IPS-18c (cell line): ENCODE results near the gene PPP1R7.

Experiments used
- H3K4me3 ChIP-seq: 2 replicates; pipeline ENCODE4 v1.7.0; 2013; ENCODE audit warnings: low read depth, mild to moderate bottlenecking, low read length, moderate library complexity; ENCODE audit not compliant: insufficient read depth
- H3K9me3 ChIP-seq: one replicate; pipeline ENCODE4 v1.6.1; 2013; ENCODE audit warnings: mild to moderate bottlenecking, low read length, moderate library complexity; ENCODE audit not compliant: control insufficient read depth, insufficient read depth

PPP1R7 gene

GRCh38 chr2:241135737-241136136 lies 14.5 kb upstream of the PPP1R7 start:
- no peak overlapping the region for H3K4me3 ChIP-seq

GRCh38 chr2:241136191-241136590 lies 14.1 kb upstream of the PPP1R7 start:
- H3K4me3 ChIP-seq = no peak overlapping the region
- no peaks in the 10 kb centered on the region for H3K9me3 ChIP-seq

More at GRCh38 chr2:241135737-241136136, 14.5 kb upstream of the PPP1R7 start:
- no peaks in the 10 kb centered on the region for H3K9me3 ChIP-seq

- no peaks in the 10 kb centered on the region for H3K9me3 ChIP-seq
- H3K4me3 ChIP-seq = no peak overlapping the region
Measured at GRCh38 chr2:241136661-241137260, 13.5 kb upstream of the PPP1R7 start.

DNA sequence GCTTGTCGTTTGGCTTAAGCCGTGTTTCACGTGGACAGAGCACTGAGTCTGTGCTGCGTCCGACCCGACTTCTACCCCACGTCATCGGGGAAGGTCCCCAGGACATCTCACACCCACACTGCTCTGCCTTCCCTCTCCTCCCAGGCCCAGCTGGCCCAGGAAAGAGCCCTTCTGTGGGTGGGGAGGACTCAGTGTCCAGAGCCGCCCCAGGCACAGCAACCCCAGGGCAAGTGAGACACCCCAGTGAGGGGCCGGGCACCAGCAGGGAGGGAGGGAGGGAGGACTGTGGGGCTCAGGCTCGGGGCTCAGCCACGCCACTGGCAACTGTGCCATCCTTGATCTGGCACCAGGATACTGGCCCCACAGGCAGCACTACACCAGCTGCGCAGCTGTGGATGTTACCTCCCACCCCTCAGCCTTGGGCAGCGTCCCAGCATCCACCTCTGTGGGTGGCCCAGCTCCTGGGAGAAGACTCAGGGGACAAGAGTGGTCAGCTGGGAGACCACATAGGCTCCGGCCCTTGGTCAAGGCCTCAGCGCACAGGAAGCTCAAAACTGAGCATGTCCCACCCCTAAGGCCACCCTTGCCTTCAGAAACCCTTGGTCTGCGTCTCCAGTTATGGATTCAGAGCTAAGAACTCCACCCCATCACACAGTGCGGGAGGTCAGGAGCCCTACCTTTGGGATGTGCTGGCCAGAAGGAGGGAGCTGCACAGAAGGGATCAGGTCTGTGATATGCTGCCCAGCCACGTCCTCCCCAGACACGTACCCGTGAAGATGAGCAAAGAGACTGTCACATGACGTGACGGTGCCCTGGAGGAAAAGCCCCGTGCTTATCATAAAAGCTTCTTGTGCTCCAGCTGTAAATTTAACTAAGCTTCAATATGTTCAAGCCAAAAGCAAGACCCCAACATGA lies 12.7 kb upstream of the PPP1R7 start:
- no peak overlapping the region for H3K4me3 ChIP-seq
- no peaks in the 10 kb centered on the region for H3K9me3 ChIP-seq

- Histone ChIP-seq H3K9me3 (no peaks in the 10 kb centered on the region), H3K4me3 (no peak overlapping the region)
Measured at GRCh38 chr2:241138471-241138870, 11.8 kb upstream of the PPP1R7 start.

DNA sequence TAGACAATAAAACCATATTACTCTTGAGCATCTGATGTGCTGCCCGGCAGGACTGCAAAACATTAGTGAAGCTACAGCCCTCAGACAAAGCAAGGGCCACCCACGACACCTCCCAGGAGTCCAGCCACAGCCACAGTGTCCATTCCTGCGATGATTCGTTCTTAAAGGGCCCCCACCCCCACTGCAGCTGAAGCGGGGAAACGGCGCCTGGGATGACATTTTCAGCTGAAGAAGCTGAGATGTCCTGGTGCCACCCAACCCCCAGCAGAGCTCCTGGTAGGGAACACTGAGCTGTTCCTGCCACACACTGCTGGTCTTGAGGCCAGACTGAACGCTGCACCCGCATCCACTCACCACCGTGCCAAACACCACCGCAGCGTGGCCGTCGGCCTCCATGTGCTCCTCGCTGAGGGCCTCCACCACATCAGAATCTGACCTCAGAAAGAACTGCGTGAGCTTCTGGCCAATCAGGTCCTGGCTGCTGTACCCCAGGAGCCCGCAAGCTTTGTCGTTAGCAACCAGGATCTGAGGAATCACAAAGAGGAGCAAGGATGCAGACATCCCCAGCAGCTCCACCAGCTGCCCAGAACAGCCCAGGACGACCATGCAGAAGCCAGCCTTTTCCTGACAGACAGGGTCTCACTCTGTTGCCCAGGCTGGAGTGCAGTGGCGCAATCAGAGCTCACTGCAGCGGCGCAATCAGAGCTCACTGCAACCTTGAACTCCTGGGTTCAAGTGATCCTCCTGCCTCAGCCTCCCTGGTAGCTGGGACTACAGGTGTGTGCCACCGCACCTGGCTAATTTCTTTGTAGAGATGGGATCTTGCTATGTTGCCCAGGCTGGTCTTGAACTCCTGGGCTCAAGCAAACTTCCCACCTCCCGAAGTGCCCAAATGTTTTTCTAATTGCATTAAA lies 10.5 kb upstream of the PPP1R7 start:
- Histone ChIP-seq H3K9me3 (no peaks in the 10 kb centered on the region), H3K4me3 (no peak overlapping the region)

GRCh38 chr2:241140445-241140840 lies 9.8 kb upstream of the PPP1R7 start:
- Histone ChIP-seq H3K4me3 (no peak overlapping the region), H3K9me3 (no peaks in the 10 kb centered on the region)

DNA sequence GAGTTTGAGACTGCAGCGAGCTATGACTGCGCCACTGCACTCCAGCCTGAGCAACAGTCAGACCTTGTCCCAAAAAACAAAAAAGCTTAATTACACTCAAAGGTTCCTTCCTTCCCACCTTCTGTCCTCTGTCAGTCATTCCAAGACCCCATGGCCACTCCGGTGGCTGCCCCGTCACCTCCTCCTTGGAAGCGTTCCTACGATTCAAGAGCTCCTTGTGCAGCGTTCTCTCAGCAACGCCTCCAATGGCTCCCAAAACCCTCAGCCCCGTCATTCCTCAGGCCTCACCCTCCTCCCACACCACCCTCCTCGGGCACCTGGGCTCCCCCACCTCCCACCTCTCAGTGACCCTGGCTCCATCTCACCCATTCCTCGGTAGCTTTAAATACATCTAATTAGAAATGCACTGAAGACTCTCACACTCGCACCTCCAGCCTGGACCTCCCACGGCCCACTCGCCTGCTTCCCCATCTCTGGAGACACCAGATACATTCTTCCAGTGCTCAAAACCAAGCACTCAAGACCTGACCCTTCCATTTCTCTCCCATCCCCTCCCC lies 9.0 kb upstream of the PPP1R7 start:
- no peak overlapping the region for H3K4me3 ChIP-seq

DNA sequence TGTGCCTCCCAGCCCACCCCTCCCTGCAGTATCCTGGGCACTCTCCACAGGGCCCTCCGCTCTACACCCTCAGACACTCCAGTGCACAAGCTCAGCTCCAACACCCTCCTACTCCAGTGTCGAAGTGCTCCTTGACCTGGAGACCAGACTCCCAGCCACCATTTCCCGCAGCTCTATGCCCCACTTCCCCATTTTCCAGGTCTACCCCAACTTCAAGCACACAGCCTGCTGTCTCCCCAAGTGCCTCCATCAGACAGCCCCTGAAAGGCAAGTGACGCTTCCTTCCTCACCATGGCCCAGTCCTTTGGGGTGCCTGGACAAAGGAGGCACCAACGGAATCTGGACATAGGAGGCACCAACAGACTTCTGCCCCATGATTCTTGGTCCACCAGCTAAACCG lies 8.2 kb upstream of the PPP1R7 start:
- H3K9me3 ChIP-seq = no peaks in the 10 kb centered on the region
- no peak overlapping the region for H3K4me3 ChIP-seq

More for the DNA sequence above, 9.0 kb upstream of the PPP1R7 start:
- no peaks in the 10 kb centered on the region for H3K9me3 ChIP-seq

DNA sequence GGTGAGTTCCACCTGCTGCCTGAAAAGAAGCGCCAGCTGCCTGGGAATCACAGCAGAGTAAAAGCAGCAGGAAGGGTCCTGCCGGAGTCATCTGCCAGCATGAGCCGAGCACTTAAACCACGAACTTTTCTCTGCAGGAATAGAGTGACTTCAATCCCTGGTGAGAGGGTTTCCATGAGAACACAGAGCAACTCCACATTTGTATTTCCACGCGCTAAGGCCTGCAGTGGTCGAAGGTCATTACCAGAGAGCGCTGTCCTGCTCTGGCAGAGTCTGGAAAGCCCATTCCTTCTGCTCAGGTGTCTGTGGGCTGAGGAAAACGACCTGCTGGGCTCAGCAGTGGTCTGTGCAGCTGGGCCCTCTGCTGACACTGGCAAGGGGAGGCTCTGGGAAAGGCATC lies 7.7 kb upstream of the PPP1R7 start:
- no peaks in the 10 kb centered on the region for H3K9me3 ChIP-seq
- no peak overlapping the region for H3K4me3 ChIP-seq

GRCh38 chr2:241146286-241146685 lies 4.0 kb upstream of the PPP1R7 start:
- Histone ChIP-seq H3K4me3 (no peak overlapping the region), H3K9me3 (no peaks in the 10 kb centered on the region)

DNA sequence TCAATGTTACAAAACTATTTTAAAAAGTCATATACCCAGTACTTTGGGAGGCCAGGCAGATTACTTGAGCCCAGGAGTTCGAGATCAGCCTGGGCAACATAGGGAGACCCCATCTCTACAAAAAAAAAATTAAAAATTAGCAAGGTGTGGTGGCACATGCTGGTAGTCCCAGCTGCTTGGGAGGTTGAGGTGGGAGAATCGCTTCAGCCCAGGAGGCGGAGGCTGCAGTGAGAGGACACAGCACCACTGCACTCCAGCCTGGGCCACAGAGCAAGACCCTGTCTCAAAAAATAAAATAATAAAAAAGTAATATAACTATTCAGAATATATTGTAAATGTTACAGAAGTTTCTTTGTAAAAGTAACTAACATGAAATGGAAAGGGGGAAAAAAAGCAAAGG lies 2.9 kb upstream of the PPP1R7 start:
- H3K9me3 ChIP-seq = no peaks in the 10 kb centered on the region
- no peak overlapping the region for H3K4me3 ChIP-seq

- Histone ChIP-seq H3K4me3 (peak overlapping the region; percentile 82), H3K9me3 (no peaks in the 10 kb centered on the region)
Measured at GRCh38 chr2:241148239-241148638, 2.0 kb upstream of the PPP1R7 start.

- H3K4me3 ChIP-seq = peak within 1 kb of the TSS; percentile 82
- no peaks in the 10 kb centered on the region for H3K9me3 ChIP-seq
Measured at GRCh38 chr2:241148891-241149674, 1.2 kb upstream of the PPP1R7 start, which contains the start of gene PASK. Gene PASK, minus strand, starts transcription at chr2:241149472. Its CDS starts 6,440 bp downstream, at chr2:241143032.

- Histone ChIP-seq H3K4me3 (peak overlapping the region; percentile 82), H3K9me3 (no peaks in the 10 kb centered on the region)
Measured at GRCh38 chr2:241149675-241149924, 667 bp upstream of the PPP1R7 start.

- Histone ChIP-seq H3K9me3 (no peaks in the 10 kb centered on the region), H3K4me3 (peak overlapping the region; percentile 82)
Measured at GRCh38 chr2:241150660-241151530, 628 bp downstream of the PPP1R7 start.
